ENCODE measurements around the gene MRPS11. TPM values are rescaled to one million over a fixed set of nuclear protein-coding genes. Genes with fewer than 3 reads are reported as not detected.

Gene MRPS11
- polyA plus RNA-seq, 1 donor from 2014 or later: 57.5 TPM

GRCh38 chr15:88482263-88482662 lies 14.8 kb downstream of the MRPS11 start:
- Histone ChIP-seq H4K20me1 (ENCODE audit: insufficient read depth) (no peaks in the 10 kb centered on the region), H3K36me3 (ENCODE audit: insufficient read depth, low read length) (no peaks in the 10 kb centered on the region), H3K4me2 (ENCODE audit: low read length) (no peak overlapping the region), H3K4me3 (ENCODE audit: low read length) (no peak overlapping the region), H3K9ac (ENCODE audit: low read length) (no peak overlapping the region), H3F3A (ENCODE audit: insufficient read depth, low read length, poor library complexity, severe bottlenecking) (no peaks in the 10 kb centered on the region), H3K79me2 (replicated peaks; ENCODE audit: insufficient read depth, low read length) (no peaks in the 10 kb centered on the region), H3K27me3 (ENCODE audit: insufficient read depth, low read depth, low read length) (no peaks in the 10 kb centered on the region), H3K9me3 (ENCODE audit: low read length) (no peaks in the 10 kb centered on the region), H3K27ac (ENCODE audit: low read length) (no peak overlapping the region), H3K9me2 (ENCODE audit: insufficient read depth, low read length) (no peaks in the 10 kb centered on the region), H2AFZ (ENCODE audit: low read depth, low read length) (no peak overlapping the region)
- TF ChIP-seq EZH2 (IDR thresholded peaks at IDR 0.05; ENCODE audit: borderline replicate concordance, insufficient read depth, low read length, poor library complexity, severe bottlenecking) (no peak), EP300 (conservative IDR thresholded peaks at IDR 0.05; ENCODE audit: poor library complexity, severe bottlenecking) (no peak), RAD21 (conservative IDR thresholded peaks at IDR 0.05) (no peak), TAF1 (IDR thresholded peaks at IDR 0.05; ENCODE audit: low read depth) (no peak), POLR2AphosphoS5 (IDR thresholded peaks at IDR 0.05) (no peak), MXI1 (conservative IDR thresholded peaks at IDR 0.05; ENCODE audit: poor library complexity, severe bottlenecking) (no peak), REST (IDR thresholded peaks at IDR 0.05; ENCODE audit: borderline replicate concordance) (no peak), SMC3 (conservative IDR thresholded peaks at IDR 0.05; ENCODE audit: poor library complexity) (no peak), CTCF (IDR thresholded peaks at IDR 0.05; ENCODE audit: poor library complexity, severe bottlenecking) (no peak)

- no peaks in the 10 kb centered on the region for H4K20me1 ChIP-seq (ENCODE audit: insufficient read depth)
- no peak overlapping the region for H2AFZ ChIP-seq (ENCODE audit: low read depth, low read length)
- H3K27me3 ChIP-seq (ENCODE audit: insufficient read depth, low read depth, low read length): no peaks in the 10 kb centered on the region
- no peaks in the 10 kb centered on the region for H3K36me3 ChIP-seq (ENCODE audit: insufficient read depth, low read length)
- H3K9me2 ChIP-seq (ENCODE audit: insufficient read depth, low read length): no peaks in the 10 kb centered on the region
- TF ChIP-seq TAF1 (IDR thresholded peaks at IDR 0.05; ENCODE audit: low read depth) (no peak), POLR2AphosphoS5 (IDR thresholded peaks at IDR 0.05) (no peak), CTCF (IDR thresholded peaks at IDR 0.05; ENCODE audit: poor library complexity, severe bottlenecking) (no peak), SMC3 (conservative IDR thresholded peaks at IDR 0.05; ENCODE audit: poor library complexity) (no peak), EP300 (conservative IDR thresholded peaks at IDR 0.05; ENCODE audit: poor library complexity, severe bottlenecking) (no peak), MXI1 (conservative IDR thresholded peaks at IDR 0.05; ENCODE audit: poor library complexity, severe bottlenecking) (no peak), EZH2 (IDR thresholded peaks at IDR 0.05; ENCODE audit: borderline replicate concordance, insufficient read depth, low read length, poor library complexity, severe bottlenecking) (no peak), REST (IDR thresholded peaks at IDR 0.05; ENCODE audit: borderline replicate concordance) (no peak), RAD21 (conservative IDR thresholded peaks at IDR 0.05) (no peak)
- no peak overlapping the region for H3K27ac ChIP-seq (ENCODE audit: low read length)
- no peak overlapping the region for H3K9ac ChIP-seq (ENCODE audit: low read length)
- no peak overlapping the region for H3K4me2 ChIP-seq (ENCODE audit: low read length)
- H3F3A ChIP-seq (ENCODE audit: insufficient read depth, low read length, poor library complexity, severe bottlenecking): no peaks in the 10 kb centered on the region
- H3K9me3 ChIP-seq (ENCODE audit: low read length): no peaks in the 10 kb centered on the region
- no peak overlapping the region for H3K4me3 ChIP-seq (ENCODE audit: low read length)
- no peaks in the 10 kb centered on the region for H3K79me2 ChIP-seq (replicated peaks; ENCODE audit: insufficient read depth, low read length)
Observed at GRCh38 chr15:88484682-88485331, 17.3 kb downstream of the MRPS11 start.

All from neural cell (in vitro differentiated cells).